HG03066 (cell line): ENCODE results near the gene DAND5.

Source experiments
- ATAC-seq: cut with Tn5 transposase; IDR thresholded peaks from one replicate; pipeline ENCODE4 v1.9.1; 2021; ENCODE audit warnings: low read depth; ENCODE audit not compliant: unreplicated experiment

Gene DAND5

DNA sequence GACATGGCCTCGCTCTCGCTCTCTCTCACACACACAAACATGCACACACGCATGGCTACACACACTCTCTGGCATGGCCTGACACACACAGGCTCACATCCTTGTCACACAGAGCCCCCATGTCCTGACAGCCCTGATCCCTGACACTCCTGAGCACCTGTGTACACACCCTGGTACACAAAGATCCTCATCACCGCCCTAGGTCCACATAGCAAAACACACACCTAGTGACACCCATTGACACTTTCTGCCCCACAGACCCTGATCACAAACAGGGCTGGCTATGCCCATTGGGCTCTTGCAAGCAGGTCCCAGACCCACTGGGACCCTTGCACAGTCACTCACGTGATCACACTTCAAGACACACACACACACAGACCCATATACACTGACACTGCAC is 21.9 kb downstream of the DAND5 start:
- ATAC-seq = no peak

- no peak for ATAC-seq
Observed at GRCh38 chr19:12992729-12993128, 23.4 kb downstream of the DAND5 start.

DNA sequence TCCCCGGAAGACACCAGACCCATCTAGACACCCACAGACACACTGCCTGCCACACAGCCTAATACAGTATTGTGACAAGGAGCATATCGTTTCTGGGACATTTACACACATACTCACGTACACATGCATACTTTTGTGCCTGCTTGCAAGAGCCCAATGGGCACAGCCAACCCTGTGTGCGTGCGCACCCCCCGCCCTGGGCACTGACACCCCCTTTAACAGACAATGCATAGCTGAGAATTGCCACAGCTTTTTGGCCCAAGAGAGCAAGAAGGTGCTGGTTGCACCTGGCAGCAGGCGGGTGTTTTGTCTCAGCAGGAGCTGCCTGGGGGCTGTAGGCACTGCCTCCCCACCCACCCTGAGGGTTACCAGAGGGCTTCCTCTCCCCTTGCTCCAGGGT is 24.2 kb downstream of the DAND5 start:
- no peak for ATAC-seq

DNA sequence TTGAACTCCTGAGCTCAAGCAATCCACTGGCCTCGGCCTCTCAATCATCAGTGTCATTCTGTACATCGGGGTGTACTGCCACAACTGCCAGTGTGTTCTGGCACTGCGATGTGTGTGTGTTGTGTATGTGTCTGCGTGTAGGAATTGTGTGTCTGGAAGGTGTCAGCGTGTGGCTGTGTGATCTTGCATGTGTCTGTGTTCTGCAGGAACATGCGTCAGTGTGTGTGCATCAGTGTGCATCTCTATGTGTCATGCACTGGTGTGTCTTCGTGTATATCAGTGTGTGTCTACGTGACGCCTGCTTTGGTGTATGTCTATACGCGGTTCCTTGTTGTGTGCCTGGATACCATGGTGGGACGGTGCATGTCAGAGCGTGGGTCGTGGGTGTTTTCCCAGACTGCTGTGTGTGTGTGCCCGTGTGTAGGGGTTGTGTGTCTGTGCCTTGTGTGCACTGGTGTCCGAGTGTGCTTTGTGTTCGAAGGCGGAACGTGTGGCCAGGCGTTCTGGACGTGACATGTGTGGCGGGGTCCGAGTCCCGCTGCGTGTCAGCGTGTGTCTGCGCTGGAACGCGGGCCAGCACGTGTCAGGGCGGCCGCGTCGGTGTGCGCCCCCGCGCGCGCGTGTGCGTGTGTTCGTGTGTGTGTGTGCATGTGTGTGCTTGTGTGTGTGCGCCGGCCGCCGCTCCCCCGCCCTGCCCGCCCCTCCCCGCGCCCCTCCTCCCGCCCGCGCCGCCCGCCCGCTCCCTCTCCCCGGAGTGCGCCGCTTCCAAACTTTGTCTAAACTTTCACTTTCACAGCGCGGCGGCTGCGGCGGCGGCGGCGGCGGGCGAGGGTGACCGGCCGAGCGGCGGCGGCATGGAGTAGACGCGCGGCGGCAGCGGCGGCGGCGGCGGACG is 25.6 kb downstream of the DAND5 start, which contains the start of gene NFIX:
TSS of gene NFIX (plus strand) at position 775 of the 895 bp plus-strand sequence. CDS start 363 bp downstream, outside the sequence.
- no peak for ATAC-seq

DNA sequence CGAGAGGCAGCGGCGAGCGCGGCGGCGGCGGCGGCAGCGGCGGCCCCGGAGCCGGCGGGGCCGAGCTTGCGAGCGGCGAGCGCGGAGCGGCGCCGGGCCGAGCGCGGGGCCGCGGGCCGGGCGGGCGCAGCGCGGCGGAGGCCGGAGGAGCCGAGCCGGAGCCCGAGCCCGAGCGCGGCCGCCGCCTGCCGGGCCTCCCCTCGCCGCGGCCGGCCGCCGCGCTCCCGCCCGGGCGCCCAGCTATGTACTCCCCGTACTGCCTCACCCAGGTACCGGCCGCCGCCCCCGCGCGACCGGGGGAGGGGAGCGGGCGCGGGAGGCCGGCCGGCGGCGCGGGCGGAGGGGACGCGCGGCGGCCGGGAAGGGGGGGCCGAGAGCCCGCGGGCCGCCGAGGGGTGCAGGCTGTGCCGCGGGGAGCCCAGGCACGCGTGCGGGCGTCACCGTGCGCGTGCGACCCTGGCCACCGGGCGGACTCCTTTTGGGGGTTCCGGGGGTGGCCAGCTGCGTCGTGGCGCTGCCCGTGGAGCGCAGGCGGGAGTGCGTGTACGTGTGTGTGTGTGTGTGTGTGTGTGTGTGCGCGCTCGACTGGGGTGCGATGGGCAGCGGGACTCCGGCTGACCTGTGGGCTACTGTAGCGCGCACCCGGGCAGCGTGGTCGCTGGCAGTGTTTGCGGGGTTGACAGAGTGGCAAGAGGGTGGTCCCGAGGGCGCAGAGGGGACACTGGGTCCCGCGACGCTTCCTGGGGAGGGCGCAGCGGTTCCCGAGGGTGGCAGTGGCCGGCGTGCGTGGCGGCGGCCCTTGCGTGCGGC is 26.4 kb downstream of the DAND5 start:
- ATAC-seq = no peak

DNA sequence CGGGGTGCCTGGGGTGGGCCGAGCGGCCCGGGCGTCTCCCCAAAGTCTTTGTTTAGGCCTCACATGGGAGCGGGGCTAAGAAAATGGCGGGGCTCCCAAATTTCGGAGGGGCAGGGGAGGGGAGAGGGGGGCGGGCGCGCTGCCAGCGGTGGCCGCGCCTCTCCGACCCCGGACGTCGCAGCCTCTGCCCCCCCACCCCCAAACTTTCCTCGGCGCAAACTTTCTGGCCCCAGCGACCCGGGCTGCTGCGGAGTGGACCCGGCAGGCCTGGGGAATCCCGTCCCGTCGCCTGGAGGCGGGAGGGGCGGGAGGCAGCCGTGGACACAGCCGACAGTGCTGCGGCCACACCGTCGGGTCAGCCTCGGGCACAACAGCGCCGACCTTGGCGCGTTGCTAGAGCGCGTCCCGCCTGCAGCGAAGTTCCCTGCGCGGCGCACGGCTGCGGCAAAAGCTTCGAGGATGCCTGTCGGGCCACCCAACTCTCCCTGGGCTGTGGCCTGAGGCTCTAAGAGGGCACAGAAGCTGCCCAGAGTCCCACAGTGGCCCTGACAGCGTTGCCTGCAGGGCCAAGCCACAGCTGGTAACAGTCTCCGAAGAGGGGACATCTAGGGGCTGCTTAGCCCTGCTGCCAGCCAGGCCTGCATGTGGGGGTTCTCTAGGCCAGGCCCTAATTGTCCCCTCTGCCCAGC is 27.2 kb downstream of the DAND5 start:
- no peak for ATAC-seq

- ATAC-seq = no peak
Observed at GRCh38 chr19:12997179-12997966, 28.0 kb downstream of the DAND5 start.

GRCh38 chr19:12997967-12998940 is 28.9 kb downstream of the DAND5 start:
- ATAC-seq = no peak

DNA sequence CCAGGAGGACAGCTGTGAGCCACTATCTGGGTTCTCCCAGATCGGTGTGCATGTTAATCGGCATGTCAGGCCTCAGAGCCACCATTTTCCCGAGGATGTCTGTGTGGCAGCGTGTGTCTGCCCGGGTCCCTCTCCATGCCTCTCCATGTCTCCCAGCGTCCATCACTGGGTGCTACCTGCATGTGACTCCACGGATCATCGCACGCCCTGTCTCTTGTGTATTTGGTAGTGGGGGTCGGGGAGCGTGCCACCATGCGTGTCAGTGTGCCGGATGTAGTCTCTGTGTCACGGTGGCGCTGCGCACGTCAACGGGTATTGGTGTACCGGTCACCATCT is 31.8 kb downstream of the DAND5 start:
- no peak for ATAC-seq

DNA sequence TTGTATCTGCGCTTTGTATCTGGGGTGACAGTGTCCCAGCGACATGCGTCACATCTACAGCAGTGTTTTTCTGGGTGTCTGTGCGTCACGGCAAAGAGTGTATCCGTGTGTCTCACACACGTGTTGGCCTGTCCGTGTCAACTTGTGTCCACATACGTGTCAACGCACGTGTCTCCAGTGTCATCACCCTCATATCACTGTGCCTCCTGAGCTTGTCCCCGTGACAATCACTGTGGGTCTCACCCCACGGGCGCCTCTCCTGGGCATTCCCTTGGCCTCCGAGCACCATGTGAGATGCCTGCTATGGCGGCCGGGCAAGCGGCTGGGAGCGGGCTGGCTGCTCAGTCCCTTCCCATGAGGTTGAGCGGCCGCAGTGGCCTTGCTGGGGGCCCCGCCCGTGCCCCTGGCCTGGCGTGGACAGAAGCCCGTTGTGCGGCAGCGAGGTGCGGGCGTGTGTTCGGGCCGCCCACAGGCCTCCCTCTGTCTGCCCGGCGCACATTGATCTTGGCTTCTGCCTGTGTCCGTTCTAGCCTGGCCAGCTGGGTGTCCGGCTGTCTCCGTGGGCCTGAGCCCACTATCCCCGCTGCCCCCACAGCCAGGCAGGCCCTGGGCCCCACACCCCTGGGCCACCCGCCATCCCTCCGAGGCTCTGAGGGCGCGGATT is 32.3 kb downstream of the DAND5 start:
- no peak for ATAC-seq

- no peak for ATAC-seq
Observed at GRCh38 chr19:13002166-13002898, 33.0 kb downstream of the DAND5 start.

GRCh38 chr19:13003081-13003480 is 33.7 kb downstream of the DAND5 start:
- no peak for ATAC-seq

- no peak for ATAC-seq
Observed at GRCh38 chr19:13004273-13004672, 34.9 kb downstream of the DAND5 start.

DNA sequence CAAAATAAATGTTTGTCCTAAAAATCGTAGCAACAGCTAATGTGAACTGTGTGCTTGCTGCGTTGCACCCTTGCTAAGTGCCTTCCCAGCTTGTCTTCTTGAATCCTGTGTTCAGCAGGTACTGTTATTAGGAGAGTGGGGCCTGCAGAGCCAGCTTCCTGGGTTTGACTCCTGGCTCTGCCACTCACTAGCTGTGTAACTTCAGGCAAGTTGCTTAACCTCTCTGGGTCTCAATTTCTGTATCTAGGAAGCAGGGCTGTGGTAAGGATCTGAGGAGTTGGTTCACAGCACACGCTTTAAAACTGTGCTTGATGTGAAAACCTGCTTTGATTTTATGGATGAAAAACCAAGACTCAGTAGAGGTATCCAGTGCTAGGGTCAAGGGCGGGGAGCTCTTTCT is 35.9 kb downstream of the DAND5 start:
- ATAC-seq = no peak

GRCh38 chr19:13005861-13006370 is 36.5 kb downstream of the DAND5 start:
- no peak for ATAC-seq

DNA sequence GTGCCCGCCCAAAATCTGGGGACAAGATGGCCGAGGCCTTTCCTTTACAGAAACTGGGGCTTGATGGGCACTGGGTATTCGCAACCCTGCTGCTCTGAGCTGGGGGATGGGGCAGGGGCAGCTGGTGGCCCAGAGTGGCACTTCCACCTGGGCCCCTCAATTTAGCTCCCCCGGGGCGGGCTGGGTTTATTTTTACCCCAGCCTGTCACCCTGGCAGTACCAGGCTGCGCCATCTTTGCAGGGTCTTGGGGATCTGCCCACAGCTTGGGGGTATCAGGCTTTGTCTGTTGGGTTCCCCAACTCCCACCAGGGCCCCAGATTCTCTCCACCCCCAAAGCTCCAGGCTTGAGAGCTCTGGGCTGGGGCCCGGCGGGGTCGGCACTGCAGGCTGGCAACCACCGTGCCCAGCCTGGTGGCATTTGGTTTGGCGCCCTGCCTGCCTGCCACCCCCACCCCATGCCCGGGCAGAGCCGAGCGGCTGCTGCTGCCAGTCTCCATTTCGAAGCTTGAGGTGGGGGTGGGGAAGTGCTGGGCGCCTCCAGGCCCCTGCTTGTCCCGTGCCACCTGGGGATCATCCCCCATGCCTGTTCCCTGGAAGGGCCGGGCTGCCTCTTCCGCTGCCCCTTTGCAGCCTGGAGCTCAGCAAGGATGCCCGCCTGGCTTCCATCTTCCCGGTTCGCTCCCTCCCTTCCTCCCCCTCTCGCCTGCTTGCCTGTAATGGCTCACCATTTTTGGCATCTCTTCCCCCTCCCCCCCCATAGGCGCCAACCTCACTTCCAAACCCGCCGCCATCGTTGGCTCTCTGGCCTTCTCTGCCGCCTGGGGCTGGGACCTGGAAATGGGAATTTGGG is 37.3 kb downstream of the DAND5 start:
- ATAC-seq = no peak
